GM23248 (cell line): Measurements from ENCODE around the gene HEXB.

Source experiments
- EZH2 ChIP-seq: fragments of 200-600 bp; sonication (generic); IDR thresholded peaks from 2 replicates; pipeline ENCODE4 v1.6.1; 2018; ENCODE audit warnings: antibody characterized with exemption, mild to moderate bottlenecking; ENCODE audit not compliant: insufficient read depth, poor library complexity, severe bottlenecking
- EZH2phosphoT487 ChIP-seq: fragments of 200-600 bp; sonication (generic); IDR thresholded peaks from 2 replicates; pipeline ENCODE4 v1.6.1; 2018; ENCODE audit warnings: antibody characterized with exemption, moderate library complexity, mild to moderate bottlenecking, low read depth; ENCODE audit not compliant: insufficient read depth

- no peak for TF ChIP-seq EZH2
- TF ChIP-seq EZH2phosphoT487: no peak
These were observed 45.1 kb upstream of the HEXB start for GRCh38 chr5:74639807-74640449.
